Measurements from ENCODE around the gene PABPC3.

DNA sequence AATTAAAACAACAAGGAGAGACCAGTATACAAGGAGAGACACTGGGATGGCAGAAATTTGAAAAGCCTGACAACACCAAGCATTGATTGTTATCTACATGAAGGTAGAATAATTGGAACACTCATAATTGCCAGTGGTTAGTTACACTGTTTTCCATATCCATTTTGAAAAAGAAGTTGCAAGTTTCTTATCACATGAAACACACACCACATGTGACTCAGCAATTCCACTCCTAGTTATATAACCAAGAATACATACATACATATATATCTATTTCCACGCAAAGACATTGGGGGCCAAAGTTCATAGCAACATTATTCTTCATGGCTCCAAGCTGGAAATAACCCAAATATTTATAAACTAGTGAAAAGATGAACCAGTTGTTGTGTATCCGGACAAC lies 15.2 kb upstream of the PABPC3 start:
- no peak for TF ChIP-seq ZNF384 (IDR thresholded peaks at IDR 0.05; ENCODE audit: borderline replicate concordance, low read depth, low read length)
- TF ChIP-seq YY1 (IDR thresholded peaks at IDR 0.05; ENCODE audit: low read depth, low read length) = no peak
- TF ChIP-seq, protein P1, sequence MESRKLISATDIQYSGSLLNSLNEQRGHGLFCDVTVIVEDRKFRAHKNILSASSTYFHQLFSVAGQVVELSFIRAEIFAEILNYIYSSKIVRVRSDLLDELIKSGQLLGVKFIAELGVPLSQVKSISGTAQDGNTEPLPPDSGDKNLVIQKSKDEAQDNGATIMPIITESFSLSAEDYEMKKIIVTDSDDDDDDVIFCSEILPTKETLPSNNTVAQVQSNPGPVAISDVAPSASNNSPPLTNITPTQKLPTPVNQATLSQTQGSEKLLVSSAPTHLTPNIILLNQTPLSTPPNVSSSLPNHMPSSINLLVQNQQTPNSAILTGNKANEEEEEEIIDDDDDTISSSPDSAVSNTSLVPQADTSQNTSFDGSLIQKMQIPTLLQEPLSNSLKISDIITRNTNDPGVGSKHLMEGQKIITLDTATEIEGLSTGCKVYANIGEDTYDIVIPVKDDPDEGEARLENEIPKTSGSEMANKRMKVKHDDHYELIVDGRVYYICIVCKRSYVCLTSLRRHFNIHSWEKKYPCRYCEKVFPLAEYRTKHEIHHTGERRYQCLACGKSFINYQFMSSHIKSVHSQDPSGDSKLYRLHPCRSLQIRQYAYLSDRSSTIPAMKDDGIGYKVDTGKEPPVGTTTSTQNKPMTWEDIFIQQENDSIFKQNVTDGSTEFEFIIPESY (IDR thresholded peaks at IDR 0.05) = no peak
- no peak for TF ChIP-seq CTCF (IDR thresholded peaks at IDR 0.05 in 2 of 3, conservative IDR thresholded peaks at IDR 0.05 in 1 of 3; ENCODE audit: control insufficient read depth in 2 of 3, extremely low read depth in 1 of 3, insufficient read depth in 1 of 3, low read depth in 3 of 3, low read length in 3 of 3)
- TF ChIP-seq SUZ12 (IDR thresholded peaks at IDR 0.05; ENCODE audit: unreplicated experiment) = no peak
- TF ChIP-seq E2F4 (IDR thresholded peaks at IDR 0.05; ENCODE audit: low read depth, low read length) = no peak
- TF ChIP-seq USF2 (IDR thresholded peaks at IDR 0.05; ENCODE audit: borderline replicate concordance, low read depth, low read length) = no peak
- no peak for TF ChIP-seq SIX5 (IDR thresholded peaks at IDR 0.05; ENCODE audit: low read depth, low read length, severe bottlenecking)
- no peak for TF ChIP-seq CBFB (IDR thresholded peaks at IDR 0.05; ENCODE audit: low read depth)
- no peak for TF ChIP-seq SMAD1 (IDR thresholded peaks at IDR 0.05; ENCODE audit: low read depth, partially characterized antibody)
- no peak for TF ChIP-seq ETV6 (conservative IDR thresholded peaks at IDR 0.05 in 1 of 2, IDR thresholded peaks at IDR 0.05 in 1 of 2; ENCODE audit: borderline replicate concordance in 1 of 2, low read depth in 1 of 2)
- TF ChIP-seq RAD21 (IDR thresholded peaks at IDR 0.05; ENCODE audit: insufficient read depth, low read depth, low read length) = no peak

Measured in GM12878 (cell line).